Measurements from ENCODE around the gene ARRB1.

Gene ARRB1

GRCh38 chr11:75277991-75278790, 73.3 kb downstream of the ARRB1 start:
- in situ Hi-C loops (cut with HindIII; ENCODE audit: low sequenced_read_pairs), result loop anchor here (10.0 kb wide), 1 partner anchor 107 kb away; no protein-coding TSS in a partner anchor

GRCh38 chr11:75277211-75277805, 74.2 kb downstream of the ARRB1 start:
- in situ Hi-C loops (cut with HindIII; ENCODE audit: low sequenced_read_pairs), result loop anchor here (10.0 kb wide), 1 partner anchor 107 kb away; no protein-coding TSS in a partner anchor

- in situ Hi-C loops (cut with HindIII; ENCODE audit: low sequenced_read_pairs), result loop anchor here (10.0 kb wide), 1 partner anchor 108 kb away; no protein-coding TSS in a partner anchor
Observed at GRCh38 chr11:75276686-75277085, 74.8 kb downstream of the ARRB1 start.

DNA sequence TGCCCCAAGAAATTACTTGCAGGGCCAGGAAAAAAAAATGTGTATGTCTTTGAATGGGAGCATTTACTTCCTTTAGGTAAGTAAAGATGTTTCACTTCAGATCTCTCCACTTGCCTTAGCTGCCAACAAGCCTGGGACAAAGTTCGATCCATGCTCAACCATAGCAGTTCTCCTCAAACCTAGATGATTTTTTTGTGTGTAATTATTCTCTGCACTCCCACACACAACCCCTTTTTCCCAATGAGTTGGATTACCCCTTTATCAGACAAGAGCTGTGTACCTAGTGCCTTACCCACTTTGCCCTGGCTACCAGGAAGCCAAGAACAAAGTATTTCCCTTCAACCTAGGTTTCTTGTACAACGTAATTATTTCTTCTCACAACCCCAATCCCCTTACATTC, 75.3 kb downstream of the ARRB1 start:
- in situ Hi-C loops (cut with HindIII; ENCODE audit: low sequenced_read_pairs), result loop anchor here (10.0 kb wide), 1 partner anchor 109 kb away; no protein-coding TSS in a partner anchor

DNA sequence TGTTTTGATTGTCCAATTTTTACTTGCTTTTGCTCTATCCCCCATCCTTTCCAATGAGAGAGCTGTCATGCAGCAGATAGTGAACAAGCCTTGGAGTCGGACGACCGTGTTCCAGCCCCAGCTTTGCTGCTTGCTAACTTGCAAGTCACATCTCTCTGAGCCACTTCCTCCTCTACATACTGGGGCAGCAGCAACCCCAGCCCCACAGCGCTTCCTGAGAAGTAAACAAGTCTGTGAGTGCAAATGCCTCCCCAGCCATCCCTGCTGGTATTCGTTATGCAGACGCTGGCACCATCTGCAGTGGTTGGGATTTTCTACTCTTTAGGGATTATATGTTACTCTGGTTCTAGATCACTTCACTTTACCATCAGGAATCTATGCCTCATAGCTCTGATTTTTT, 75.9 kb downstream of the ARRB1 start:
- in situ Hi-C loops (cut with HindIII; ENCODE audit: low sequenced_read_pairs), result loop anchor here (10.0 kb wide), 1 partner anchor 109 kb away; no protein-coding TSS in a partner anchor

GRCh38 chr11:75274716-75275115, 76.7 kb downstream of the ARRB1 start:
- in situ Hi-C loops (cut with HindIII; ENCODE audit: low sequenced_read_pairs), result loop anchor here (10.0 kb wide), 1 partner anchor 110 kb away; no protein-coding TSS in a partner anchor

GRCh38 chr11:75273411-75274391, 77.8 kb downstream of the ARRB1 start:
- in situ Hi-C loops (cut with HindIII; ENCODE audit: low sequenced_read_pairs), result loop anchor here (10.0 kb wide), 1 partner anchor 111 kb away; no protein-coding TSS in a partner anchor

GRCh38 chr11:75272821-75273301, 78.6 kb downstream of the ARRB1 start:
- in situ Hi-C loops (cut with HindIII; ENCODE audit: low sequenced_read_pairs), result loop anchor here (10.0 kb wide), 1 partner anchor 112 kb away; no protein-coding TSS in a partner anchor

- in situ Hi-C loops (cut with HindIII; ENCODE audit: low sequenced_read_pairs), result loop anchor here (10.0 kb wide), 1 partner anchor 112 kb away; no protein-coding TSS in a partner anchor
Observed at GRCh38 chr11:75272391-75272790, 79.1 kb downstream of the ARRB1 start.

- in situ Hi-C loops (cut with HindIII; ENCODE audit: low sequenced_read_pairs), result loop anchor here (10.0 kb wide), 1 partner anchor 113 kb away; no protein-coding TSS in a partner anchor
Observed at GRCh38 chr11:75271730-75272129, 79.7 kb downstream of the ARRB1 start.

- in situ Hi-C loops (cut with HindIII; ENCODE audit: low sequenced_read_pairs), result loop anchor here (10.0 kb wide), 1 partner anchor 114 kb away; no protein-coding TSS in a partner anchor
Observed at GRCh38 chr11:75270896-75271418, 80.5 kb downstream of the ARRB1 start.

GRCh38 chr11:75269896-75270295, 81.6 kb downstream of the ARRB1 start:
- in situ Hi-C loops (cut with HindIII; ENCODE audit: low sequenced_read_pairs), result loop anchor here (10.0 kb wide), 1 partner anchor 115 kb away; no protein-coding TSS in a partner anchor

GRCh38 chr11:75269367-75269660, 82.1 kb downstream of the ARRB1 start:
- in situ Hi-C loops (cut with HindIII; ENCODE audit: low sequenced_read_pairs), result no loop called here

- in situ Hi-C loops (cut with HindIII; ENCODE audit: low sequenced_read_pairs), result no loop called here
Observed at GRCh38 chr11:75268626-75269366, 82.7 kb downstream of the ARRB1 start.

DNA sequence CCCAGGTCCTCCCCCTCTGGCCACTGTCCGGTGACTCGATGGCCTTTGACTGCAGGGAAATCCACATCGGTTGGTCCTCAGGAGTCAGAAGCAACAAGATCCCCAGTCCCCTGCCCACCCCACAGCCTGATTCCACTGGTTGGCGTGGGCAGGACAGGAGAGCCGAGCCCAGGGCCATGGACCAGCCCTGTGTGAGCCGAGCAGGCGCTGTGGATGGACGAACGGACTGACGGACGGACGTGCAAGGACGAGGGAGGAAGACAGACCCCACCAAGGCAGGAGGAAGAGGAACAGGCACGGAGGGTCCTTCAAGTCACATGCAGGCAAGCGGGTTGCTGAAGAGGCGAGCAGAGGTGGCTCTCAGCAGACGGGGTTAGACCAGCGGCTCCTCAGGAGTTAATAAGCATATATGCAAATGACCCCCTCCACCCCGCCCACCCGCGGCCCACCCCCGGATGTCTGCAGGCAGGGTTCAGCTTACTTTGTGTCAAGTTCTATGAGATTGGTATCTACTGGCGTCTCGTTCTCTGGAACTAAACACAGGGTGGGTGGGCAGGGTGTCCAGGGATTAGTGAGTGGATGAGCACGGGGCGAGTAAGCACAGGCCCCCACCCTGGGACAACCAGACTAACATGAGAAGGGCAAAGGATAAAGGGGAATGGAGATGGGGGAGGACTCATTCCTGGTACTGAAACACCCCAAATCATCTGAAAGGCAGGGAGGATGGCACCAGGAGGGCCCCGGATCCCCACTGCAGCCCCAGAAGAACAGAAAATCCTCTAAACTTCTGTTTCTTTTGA, 84.1 kb downstream of the ARRB1 start:
- in situ Hi-C loops (cut with HindIII; ENCODE audit: low sequenced_read_pairs), result no loop called here

DNA sequence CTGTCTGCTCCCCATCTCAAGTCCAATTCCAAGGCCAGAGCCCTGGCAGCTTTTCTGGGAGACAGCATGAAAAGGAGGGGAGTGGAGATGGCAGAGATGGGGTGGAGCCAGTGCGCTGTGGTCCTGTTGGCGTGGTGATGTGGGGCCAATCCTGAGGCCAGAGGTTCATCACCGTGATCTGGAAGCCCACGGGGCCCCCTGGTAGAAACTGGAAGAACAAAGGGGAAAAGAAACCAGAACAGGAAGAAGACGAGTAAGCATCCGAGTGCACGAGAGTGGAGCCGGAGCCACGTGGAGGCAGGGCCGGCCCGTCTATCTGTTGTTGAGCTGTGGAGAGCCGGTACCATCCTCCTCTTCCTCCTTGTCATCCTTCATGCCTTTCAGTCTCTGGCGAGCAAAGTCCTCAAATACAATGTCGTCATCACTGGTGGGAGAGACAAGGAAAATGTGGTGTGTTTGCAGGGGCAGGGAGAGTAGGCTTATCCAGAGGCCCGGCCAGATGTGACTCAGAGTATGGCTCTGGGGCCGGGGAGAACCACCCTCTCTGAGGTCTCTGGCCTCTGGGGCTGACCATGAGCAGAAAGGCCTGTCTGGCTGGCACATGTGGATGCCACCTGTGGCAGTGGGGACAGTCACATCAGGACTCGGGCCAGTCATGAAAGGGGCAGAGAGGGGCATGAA, 85.5 kb downstream of the ARRB1 start:
- in situ Hi-C loops (cut with HindIII; ENCODE audit: low sequenced_read_pairs), result no loop called here

DNA sequence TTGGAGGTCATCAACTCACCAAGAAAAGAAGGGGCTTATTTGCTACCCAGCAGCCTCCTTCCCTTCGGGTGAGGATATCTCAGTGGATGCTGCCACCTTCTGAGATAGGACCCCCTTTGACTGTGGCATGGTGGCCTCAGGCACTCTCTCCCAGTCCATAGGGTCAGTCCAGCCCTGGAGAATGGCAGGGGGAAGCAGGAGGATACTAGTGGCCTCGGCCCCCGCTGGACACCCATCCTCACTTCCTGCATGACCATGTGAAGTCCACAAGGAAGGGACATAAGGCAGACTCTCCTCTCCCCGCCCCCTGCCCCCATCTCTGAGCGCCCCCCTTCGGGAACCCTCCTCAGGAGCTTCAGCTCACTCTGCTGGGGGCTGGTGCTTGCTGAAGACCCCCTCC, 86.5 kb downstream of the ARRB1 start:
- in situ Hi-C loops (cut with HindIII; ENCODE audit: low sequenced_read_pairs), result no loop called here

DNA sequence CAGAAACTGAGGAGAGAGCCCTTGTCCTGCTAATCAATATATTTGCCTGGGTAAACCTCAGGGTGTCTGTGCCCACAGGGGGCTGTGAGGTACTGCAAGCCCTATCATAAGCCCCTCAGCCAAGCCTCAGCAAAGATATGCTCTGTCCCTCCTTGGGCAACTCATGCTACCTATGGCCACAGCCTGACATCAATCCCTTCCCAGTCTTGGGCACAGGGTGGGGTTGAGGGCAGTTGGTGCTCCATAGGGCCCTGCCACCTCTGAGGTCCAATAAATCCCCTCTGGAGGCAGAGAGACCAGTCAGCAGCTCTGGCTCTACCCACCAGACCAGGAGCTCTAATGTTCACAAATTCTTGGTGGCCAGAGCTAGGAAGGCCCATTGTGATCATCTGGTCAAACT, 87.1 kb downstream of the ARRB1 start:
- in situ Hi-C loops (cut with HindIII; ENCODE audit: low sequenced_read_pairs), result no loop called here

Data from DLD1 (cell line).